A673 (cell line): ENCODE data around the gene CENPL.

Experiments
- EZH2 ChIP-seq: fragments of 200-600 bp; sonication (generic); IDR thresholded peaks from 2 replicates; pipeline ENCODE4 v1.6.1; 2017; ENCODE audit warnings: borderline replicate concordance, low read depth, mild to moderate bottlenecking, mixed read lengths, antibody characterized with exemption, low read length; ENCODE audit not compliant: poor library complexity, severe bottlenecking
- TF ChIP-seq, protein P1 (sequence below): fragments of 300-800, 200-600 bp; sonication (generic); conservative IDR thresholded peaks from 2 replicates; pipeline ENCODE4 v1.5.1; 2017; ENCODE audit warnings: low read depth, mild to moderate bottlenecking, antibody characterized with exemption, low read length, moderate library complexity, mixed read lengths

DNA sequence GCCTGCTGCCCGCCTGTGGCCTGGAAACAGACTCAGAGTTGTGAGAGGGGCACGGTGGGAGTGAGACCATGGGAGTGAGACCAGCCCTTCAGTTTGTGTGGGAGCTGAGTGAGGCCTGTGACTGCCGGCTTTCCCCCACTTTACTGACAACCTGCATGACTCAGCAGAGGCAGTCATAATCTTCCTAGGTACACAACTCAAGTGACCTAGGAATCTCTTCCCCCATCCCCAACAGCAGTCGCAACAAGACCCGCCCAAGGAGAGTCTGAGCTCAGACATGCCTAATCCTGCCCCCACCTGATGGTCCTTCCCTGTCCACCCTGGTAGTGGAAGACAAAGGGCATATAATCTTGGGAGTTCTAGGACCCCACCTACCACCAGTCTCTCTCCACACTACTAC lies 65.7 kb downstream of the CENPL start:
- TF ChIP-seq, protein P1, sequence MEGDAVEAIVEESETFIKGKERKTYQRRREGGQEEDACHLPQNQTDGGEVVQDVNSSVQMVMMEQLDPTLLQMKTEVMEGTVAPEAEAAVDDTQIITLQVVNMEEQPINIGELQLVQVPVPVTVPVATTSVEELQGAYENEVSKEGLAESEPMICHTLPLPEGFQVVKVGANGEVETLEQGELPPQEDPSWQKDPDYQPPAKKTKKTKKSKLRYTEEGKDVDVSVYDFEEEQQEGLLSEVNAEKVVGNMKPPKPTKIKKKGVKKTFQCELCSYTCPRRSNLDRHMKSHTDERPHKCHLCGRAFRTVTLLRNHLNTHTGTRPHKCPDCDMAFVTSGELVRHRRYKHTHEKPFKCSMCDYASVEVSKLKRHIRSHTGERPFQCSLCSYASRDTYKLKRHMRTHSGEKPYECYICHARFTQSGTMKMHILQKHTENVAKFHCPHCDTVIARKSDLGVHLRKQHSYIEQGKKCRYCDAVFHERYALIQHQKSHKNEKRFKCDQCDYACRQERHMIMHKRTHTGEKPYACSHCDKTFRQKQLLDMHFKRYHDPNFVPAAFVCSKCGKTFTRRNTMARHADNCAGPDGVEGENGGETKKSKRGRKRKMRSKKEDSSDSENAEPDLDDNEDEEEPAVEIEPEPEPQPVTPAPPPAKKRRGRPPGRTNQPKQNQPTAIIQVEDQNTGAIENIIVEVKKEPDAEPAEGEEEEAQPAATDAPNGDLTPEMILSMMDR, result no peak
- TF ChIP-seq EZH2, result no peak
